Activated CD8-positive, alpha-beta T cell treated with anti-CD3 and anti-CD28 coated beads, Interleukin-2, amount 10 ng/mL, durations not matched to agents 7 days and 5 days (primary cell): ENCODE results near the gene PRX. TPM values are rescaled to one million over a fixed set of nuclear protein-coding genes. Genes with fewer than 3 reads are reported as not detected.
"Not testable (repeated sequence)": the region's sequence is repeated elsewhere in the genome, so short reads cannot be mapped to it uniquely, and the experiment has no call there.

ENCODE experiments used
- ATAC-seq: fragments of 150-1000 bp; cut with Tn5 transposase; one replicate; pipeline ENCODE4 v1.10.0; 2021; ENCODE audit warnings: moderate library complexity
- CTCF ChIA-PET: fragments of 350-600 bp; sonication (Branson Sonifier 250); formaldehyde crosslinking; loops from one replicate; lab custom pipeline; 2021; ENCODE audit warnings: antibody characterized with exemption; lab: Charles Lee
- POLR2A ChIA-PET: fragments of 350-600 bp; sonication (Branson Sonifier 250); formaldehyde crosslinking; loops from one replicate; lab custom pipeline; 2021; ENCODE audit warnings: antibody characterized with exemption; lab: Charles Lee
- DNase-seq: peaks from one replicate; pipeline ENCODE4 v3.0.0-alpha.2; 2020
- H3K27ac Mint-ChIP-seq: one replicate; pipeline ENCODE4 v1.8.0; 2021; ENCODE audit warnings: mild to moderate bottlenecking, mixed read lengths
- H3K27me3 Mint-ChIP-seq: one replicate; pipeline ENCODE4 v1.8.0; 2021; ENCODE audit warnings: low read depth, mixed read lengths
- H3K36me3 Mint-ChIP-seq: one replicate; pipeline ENCODE4 v1.8.0; 2021; ENCODE audit warnings: low read depth, mixed read lengths
- H3K4me1 Mint-ChIP-seq: one replicate; pipeline ENCODE4 v1.8.0; 2021; ENCODE audit warnings: low read depth, mixed read lengths
- H3K4me3 Mint-ChIP-seq: one replicate; pipeline ENCODE4 v1.8.0; 2021; ENCODE audit warnings: mild to moderate bottlenecking, mixed read lengths
- H3K9me3 Mint-ChIP-seq: one replicate; pipeline ENCODE4 v1.8.0; 2022; ENCODE audit warnings: mixed read lengths; ENCODE audit not compliant: insufficient read depth
- total RNA-seq, 2 experiments: library from RNA; stranded (reverse); gene quantifications; one replicate each; pipeline ENCODE4 v1.2.3, GENCODE V29; 2021

Gene PRX
- total RNA-seq, 2 experiments from 2014 or later: 0.84 to 1.1 TPM

- POLR2A ChIA-PET: no interaction called here
- ATAC-seq: no peak
- Mint-ChIP-seq H3K36me3 (no peaks in the 10 kb centered on the region), H3K9me3 (no peaks in the 10 kb centered on the region), H3K4me3 (no peak overlapping the region), H3K4me1 (peaks cover 7% of the 10 kb centered on the region), H3K27ac (no peak overlapping the region), H3K27me3 (peaks cover 2% of the 10 kb centered on the region)
- CTCF ChIA-PET: no interaction called here
- DNase-seq: no peak
Measured at GRCh38 chr19:40380199-40381037, 32.8 kb downstream of the PRX start.

DNA sequence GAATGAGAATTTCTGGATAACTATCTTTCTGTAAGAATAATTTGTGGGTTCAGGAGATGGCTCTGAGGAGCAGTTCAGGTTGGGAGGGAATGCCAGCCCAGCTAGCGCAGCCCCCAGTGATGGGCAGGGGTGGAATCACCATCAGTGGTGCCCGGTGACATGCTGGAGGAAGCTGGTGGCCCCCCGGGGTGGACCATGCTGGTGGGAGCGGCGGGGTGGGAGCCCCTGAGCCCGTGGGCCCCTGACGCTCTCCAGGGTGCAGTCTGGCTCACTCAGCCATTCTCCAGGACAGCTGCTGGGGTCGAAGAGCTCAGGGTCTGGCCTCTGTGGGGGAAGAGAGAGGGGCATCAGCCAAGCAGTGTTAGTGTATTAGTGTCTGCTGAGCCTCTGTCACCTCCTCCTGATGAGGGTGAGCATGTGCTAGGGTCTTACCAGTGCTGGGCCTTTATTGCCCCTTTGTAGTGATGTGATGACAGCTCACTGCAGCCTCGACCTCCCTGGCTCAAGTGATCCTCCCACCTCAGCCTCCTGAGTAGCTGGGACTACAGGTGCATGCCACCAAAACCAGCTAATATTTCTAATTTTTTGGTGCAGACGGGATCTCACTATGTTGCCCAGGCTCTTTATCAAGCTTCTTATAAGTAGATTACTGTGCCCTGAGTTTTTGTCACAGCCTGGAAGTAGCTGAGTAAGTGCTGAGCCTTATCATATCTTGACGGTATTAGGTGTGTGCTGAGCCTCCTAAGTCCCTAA is 33.6 kb downstream of the PRX start:
- POLR2A ChIA-PET: no interaction called here
- ATAC-seq: no peak
- H3K36me3 Mint-ChIP-seq: peaks cover 4% of the 10 kb centered on the region
- no peak for DNase-seq
- peaks cover 8% of the 10 kb centered on the region for H3K4me1 Mint-ChIP-seq
- H3K27me3 Mint-ChIP-seq: no peaks in the 10 kb centered on the region
- no peak overlapping the region for H3K4me3 Mint-ChIP-seq
- no peak overlapping the region for H3K27ac Mint-ChIP-seq
- CTCF ChIA-PET: no interaction called here
- H3K9me3 Mint-ChIP-seq: no peaks in the 10 kb centered on the region

DNA sequence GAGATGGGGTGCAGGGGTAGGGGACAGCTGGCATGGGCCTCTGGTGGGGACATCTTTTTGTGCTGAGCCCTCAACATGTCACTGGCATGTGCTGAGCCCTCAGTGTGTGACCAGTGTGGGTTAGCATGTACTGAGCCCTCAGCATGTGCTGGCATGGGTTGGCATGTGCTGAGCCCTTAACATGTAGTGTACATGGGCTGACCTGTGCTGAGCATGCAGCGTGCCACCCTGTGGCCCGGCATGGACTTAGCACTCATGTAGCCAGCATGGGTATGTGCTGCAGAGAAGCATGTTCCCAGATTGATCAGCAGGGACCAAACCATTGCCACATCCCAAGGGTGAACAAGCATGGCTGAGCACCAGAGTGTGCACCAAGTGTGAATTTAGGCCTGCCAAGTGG is 34.7 kb downstream of the PRX start:
- ATAC-seq (no peak), DNase-seq (no peak)
- Mint-ChIP-seq H3K36me3 (peaks cover 6% of the 10 kb centered on the region), H3K4me1 (peaks cover 18% of the 10 kb centered on the region), H3K4me3 (no peak overlapping the region), H3K27me3 (no peaks in the 10 kb centered on the region), H3K27ac (peak overlapping the region; percentile 19), H3K9me3 (no peaks in the 10 kb centered on the region)
- ChIA-PET POLR2A (no interaction called here), CTCF (no interaction called here)

DNA sequence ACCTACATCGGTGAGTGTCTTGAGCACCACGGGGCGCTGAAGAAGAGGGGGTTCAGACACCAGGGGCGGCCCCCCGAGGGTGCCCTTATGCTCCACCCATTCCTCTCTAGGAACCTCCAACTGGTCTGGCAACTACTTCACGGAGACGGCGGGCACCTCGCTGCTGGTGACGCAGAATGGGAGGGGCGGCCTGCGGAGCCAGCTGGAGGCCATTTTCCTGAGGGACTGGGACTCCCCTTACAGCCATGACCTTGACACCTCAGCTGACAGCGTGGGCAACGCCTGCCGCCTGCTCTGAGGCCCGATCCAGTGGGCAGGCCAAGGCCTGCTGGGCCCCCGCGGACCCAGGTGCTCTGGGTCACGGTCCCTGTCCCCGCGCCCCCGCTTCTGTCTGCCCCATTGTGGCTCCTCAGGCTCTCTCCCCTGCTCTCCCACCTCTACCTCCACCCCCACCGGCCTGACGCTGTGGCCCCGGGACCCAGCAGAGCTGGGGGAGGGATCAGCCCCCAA is 35.2 kb downstream of the PRX start:
- DNase-seq (no peak), ATAC-seq (no peak)
- Mint-ChIP-seq H3K36me3 (peaks cover 6% of the 10 kb centered on the region), H3K9me3 (no peaks in the 10 kb centered on the region), H3K27me3 (no peaks in the 10 kb centered on the region), H3K4me1 (peaks cover 22% of the 10 kb centered on the region), H3K4me3 (no peak overlapping the region), H3K27ac (no peak overlapping the region)
- ChIA-PET CTCF (no interaction called here), POLR2A (no interaction called here)

DNA sequence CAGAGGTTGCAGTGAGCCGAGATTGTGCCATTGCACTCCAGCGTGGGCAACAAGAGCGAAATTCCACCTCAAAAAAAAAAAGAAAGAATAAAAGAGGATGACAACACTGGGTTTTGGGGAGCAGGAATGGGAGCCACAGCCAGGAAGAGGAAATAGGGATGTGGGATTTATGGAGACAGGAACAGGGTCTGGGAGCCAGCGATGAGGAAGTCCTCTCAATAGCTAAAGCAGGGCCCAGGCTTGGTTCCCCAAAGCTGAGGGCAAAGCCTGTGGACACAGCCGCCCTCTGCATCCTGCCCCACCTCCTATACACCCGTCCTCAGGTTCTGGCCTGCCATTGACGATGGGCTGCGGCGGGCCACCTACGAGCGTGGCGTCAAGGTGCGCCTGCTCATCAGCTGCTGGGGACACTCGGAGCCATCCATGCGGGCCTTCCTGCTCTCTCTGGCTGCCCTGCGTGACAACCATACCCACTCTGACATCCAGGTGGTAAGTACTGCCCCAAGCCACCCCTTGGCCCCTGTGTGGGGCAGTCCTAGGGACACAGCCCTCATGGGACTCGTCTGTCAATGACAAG is 36.8 kb downstream of the PRX start:
- Mint-ChIP-seq H3K4me3 (no peak overlapping the region), H3K27ac (no peak overlapping the region), H3K9me3 (no peaks in the 10 kb centered on the region), H3K4me1 (peaks cover 26% of the 10 kb centered on the region), H3K36me3 (peaks cover 9% of the 10 kb centered on the region), H3K27me3 (no peaks in the 10 kb centered on the region)
- DNase-seq (no peak), ATAC-seq (no peak)
- POLR2A ChIA-PET: no interaction called here
- CTCF ChIA-PET: no interaction called here

DNA sequence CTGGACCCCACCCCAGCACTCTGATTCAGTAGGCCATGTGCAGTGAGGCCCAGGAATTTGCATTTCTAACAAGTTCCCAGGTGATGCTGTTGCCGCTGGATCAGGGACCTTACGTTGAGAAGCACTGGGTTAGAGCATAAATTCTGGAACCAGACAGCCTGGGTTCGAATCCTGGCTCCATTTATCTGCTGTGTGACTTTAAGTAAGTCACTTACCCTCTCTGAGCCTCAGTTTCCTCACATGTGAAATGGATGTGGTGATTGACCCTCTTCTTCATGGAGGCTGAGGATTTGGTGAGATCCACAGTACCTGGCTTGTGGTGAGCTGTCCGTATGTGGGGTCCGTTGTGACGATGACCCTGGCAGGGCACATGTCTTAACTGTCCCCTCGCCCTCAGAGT is 39.1 kb downstream of the PRX start:
- H3K9me3 Mint-ChIP-seq: no peaks in the 10 kb centered on the region
- ChIA-PET CTCF (no interaction called here), POLR2A (no interaction called here)
- H3K27me3 Mint-ChIP-seq: no peaks in the 10 kb centered on the region
- peaks cover 13% of the 10 kb centered on the region for H3K36me3 Mint-ChIP-seq
- ATAC-seq (no peak), DNase-seq (no peak)
- peaks cover 26% of the 10 kb centered on the region for H3K4me1 Mint-ChIP-seq
- no peak overlapping the region for H3K4me3 Mint-ChIP-seq
- peak overlapping the region; percentile 70 for H3K27ac Mint-ChIP-seq

- Mint-ChIP-seq H3K27me3 (no peaks in the 10 kb centered on the region), H3K9me3 (no peaks in the 10 kb centered on the region), H3K4me1 (peaks cover 26% of the 10 kb centered on the region), H3K36me3 (peaks cover 16% of the 10 kb centered on the region), H3K4me3 (no peak overlapping the region), H3K27ac (no peak overlapping the region)
- ATAC-seq (no peak), DNase-seq (no peak)
- ChIA-PET POLR2A (no interaction called here), CTCF (interaction anchor here (0.7 kb wide), 1 partner anchor 67 kb away, joined by 3 read pairs; no protein-coding TSS in a partner anchor)
Measured at GRCh38 chr19:40371802-40372122, 41.4 kb downstream of the PRX start.

- POLR2A ChIA-PET: interaction anchor here (1.0 kb wide), 1 partner anchor 50 kb away, joined by 4 read pairs; no protein-coding TSS in a partner anchor
- H3K4me3 Mint-ChIP-seq: no peak overlapping the region
- CTCF ChIA-PET: interaction anchor here (0.7 kb wide), 1 partner anchor 66 kb away, joined by 3 read pairs; no protein-coding TSS in a partner anchor
- no peak for DNase-seq
- H3K4me1 Mint-ChIP-seq: peaks cover 26% of the 10 kb centered on the region
- no peaks in the 10 kb centered on the region for H3K9me3 Mint-ChIP-seq
- H3K36me3 Mint-ChIP-seq: peaks cover 17% of the 10 kb centered on the region
- no peak overlapping the region for H3K27ac Mint-ChIP-seq
- ATAC-seq: no peak
- no peaks in the 10 kb centered on the region for H3K27me3 Mint-ChIP-seq
Measured at GRCh38 chr19:40370997-40371801, 42.0 kb downstream of the PRX start.

DNA sequence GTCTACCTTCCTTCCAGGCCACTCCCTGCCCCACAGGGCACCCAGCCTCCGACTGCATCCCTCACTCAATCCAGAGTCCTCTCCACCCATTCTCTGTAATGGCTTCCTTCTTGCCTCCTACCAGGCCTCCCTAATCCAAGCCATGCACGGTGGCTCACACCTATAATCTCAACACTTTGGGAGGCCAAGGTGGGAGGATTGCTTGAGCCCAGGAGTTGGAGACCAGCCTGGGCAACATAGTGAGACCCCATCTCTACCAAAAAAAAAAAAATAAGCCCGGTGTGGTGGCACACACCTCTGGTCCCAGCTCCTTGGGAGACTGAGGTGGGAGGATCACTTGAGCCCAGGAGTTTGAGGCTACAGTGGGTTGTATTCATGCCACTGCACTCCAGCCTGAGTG is 42.9 kb downstream of the PRX start:
- H3K27me3 Mint-ChIP-seq, CTCF ChIA-PET, DNase-seq, H3K27ac Mint-ChIP-seq, H3K9me3 Mint-ChIP-seq, ATAC-seq, H3K4me3 Mint-ChIP-seq: not testable (repeated sequence)
- peaks cover 17% of the 10 kb centered on the region for H3K36me3 Mint-ChIP-seq
- H3K4me1 Mint-ChIP-seq: peaks cover 26% of the 10 kb centered on the region
- POLR2A ChIA-PET: interaction anchor here (1.0 kb wide), 1 partner anchor 50 kb away, joined by 4 read pairs; no protein-coding TSS in a partner anchor

- Mint-ChIP-seq H3K36me3 (peaks cover 16% of the 10 kb centered on the region), H3K9me3 (no peaks in the 10 kb centered on the region), H3K27me3 (no peaks in the 10 kb centered on the region), H3K27ac (no peak overlapping the region), H3K4me3 (no peak overlapping the region), H3K4me1 (peaks cover 27% of the 10 kb centered on the region)
- POLR2A ChIA-PET: interaction anchor here (1.0 kb wide), 1 partner anchor 51 kb away, joined by 4 read pairs; no protein-coding TSS in a partner anchor
- CTCF ChIA-PET: no interaction called here
- ATAC-seq (no peak), DNase-seq (no peak)
Measured at GRCh38 chr19:40369797-40370196, 43.4 kb downstream of the PRX start.
